Omental fat pad (tissue), 4 donors: ENCODE data around the gene NUDT4. TPM values are rescaled to one million over a fixed set of nuclear protein-coding genes. Genes with fewer than 3 reads are reported as not detected.
A peak's percentile ranks its signal among the peaks of the same experiment; 100 is the strongest.
"Not testable (repeated sequence)": the region's sequence is repeated elsewhere in the genome, so short reads cannot be mapped to it uniquely, and the experiment has no call there.

Experiments
- ATAC-seq: fragments of 150-250 bp; one replicate; pipeline ENCODE4 v1.9.1; 2016; ENCODE audit warnings: mild to moderate bottlenecking, moderate library complexity; ENCODE audit not compliant: low FRiP score
- DNase-seq: peaks from one replicate; pipeline ENCODE4 v3.0.0-alpha.2; 2019; ENCODE audit warnings: low spot score
- CTCF ChIP-seq, 3 donors: fragments of 450-650 bp; IDR thresholded peaks; one replicate each; pipeline ENCODE4 v1.5.1; 2016 to 2017; ENCODE audit warnings: antibody characterized with exemption in 3 of 3, mild to moderate bottlenecking in 3 of 3, moderate library complexity in 2 of 3
- total RNA-seq, 4 donors: library from RNA; depleted of rRNA; stranded (reverse); fragments of >200 nt; gene quantifications; one replicate each; pipeline ENCODE4 v1.1.0, GENCODE V29; 2016

The NUDT4 gene
- total RNA-seq, 4 donors from 2014 or later, result 43.1 to 81.3 (median 55.6) TPM

- no peak for ATAC-seq
Observed at GRCh38 chr12:93381161-93381975, 3.6 kb downstream of the NUDT4 start.

DNA sequence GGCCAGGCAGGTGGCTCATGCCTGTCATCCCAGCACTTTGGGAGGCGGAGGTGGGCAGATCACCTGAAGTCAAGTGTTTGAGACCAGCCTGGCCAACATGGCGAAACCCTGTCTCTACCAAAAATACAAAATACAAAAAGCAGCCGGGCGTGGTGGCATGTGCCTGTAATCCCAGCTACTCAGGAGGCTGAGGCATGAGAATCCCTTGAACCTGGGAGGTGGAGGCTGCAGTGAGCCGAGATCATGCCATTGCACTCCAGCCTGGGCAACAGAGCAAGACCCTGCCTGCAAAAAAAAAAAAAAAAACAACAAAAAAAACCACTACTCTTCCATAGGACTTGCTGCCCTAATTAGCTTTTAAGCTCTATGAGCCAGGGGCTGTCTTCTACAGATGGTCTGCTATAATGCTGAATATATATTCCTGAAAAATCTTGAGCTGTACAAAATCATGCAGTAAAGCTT lies 4.3 kb downstream of the NUDT4 start:
- DNase-seq, ATAC-seq: not testable (repeated sequence)

More at GRCh38 chr12:93381161-93381975, 3.6 kb downstream of the NUDT4 start:
- no peak for TF ChIP-seq CTCF (IDR thresholded peaks at IDR 0.05)
- DNase-seq, result no peak

DNA sequence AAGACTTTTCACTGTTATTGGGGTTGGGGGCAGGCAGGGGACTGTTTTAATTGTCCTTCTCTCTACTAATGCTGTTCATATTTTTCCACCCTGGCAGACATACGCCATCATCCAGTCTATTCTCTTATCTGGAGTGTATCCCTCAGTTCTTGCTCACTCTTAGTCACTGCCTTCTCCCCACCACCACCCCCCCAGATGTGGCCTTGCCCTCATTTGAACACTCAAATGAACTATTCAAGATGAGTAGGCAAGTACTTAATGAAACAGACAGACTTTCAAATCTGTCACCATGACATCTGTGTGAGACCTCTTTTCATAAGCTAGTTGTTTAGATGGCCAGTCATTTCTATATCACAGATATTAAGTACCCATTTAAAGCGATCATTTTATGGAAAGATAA lies 10.1 kb downstream of the NUDT4 start:
- peak; percentile 47 for ATAC-seq
- DNase-seq, result no peak
- TF ChIP-seq CTCF (IDR thresholded peaks at IDR 0.05), result no peak

DNA sequence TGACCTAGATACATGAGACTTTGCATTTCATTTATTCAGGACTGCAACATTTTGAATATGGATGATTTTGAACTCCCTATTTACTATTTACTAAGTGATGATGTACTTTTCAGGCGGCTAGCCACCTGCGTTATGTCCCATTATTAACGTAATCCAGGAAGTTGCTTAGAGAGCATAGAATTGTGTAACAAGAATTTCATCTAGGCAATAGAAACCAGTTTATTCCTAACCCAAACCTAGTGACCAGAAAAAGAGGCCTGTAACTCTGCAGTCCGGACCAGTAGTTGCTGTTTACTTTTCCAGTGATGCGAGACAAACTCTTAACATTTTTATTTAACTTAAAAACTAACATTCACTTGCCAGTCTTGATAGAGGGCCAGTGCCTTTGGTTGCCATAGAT lies 12.3 kb downstream of the NUDT4 start:
- ATAC-seq (no peak), DNase-seq (no peak)
- TF ChIP-seq CTCF (IDR thresholded peaks at IDR 0.05), result no peak

DNA sequence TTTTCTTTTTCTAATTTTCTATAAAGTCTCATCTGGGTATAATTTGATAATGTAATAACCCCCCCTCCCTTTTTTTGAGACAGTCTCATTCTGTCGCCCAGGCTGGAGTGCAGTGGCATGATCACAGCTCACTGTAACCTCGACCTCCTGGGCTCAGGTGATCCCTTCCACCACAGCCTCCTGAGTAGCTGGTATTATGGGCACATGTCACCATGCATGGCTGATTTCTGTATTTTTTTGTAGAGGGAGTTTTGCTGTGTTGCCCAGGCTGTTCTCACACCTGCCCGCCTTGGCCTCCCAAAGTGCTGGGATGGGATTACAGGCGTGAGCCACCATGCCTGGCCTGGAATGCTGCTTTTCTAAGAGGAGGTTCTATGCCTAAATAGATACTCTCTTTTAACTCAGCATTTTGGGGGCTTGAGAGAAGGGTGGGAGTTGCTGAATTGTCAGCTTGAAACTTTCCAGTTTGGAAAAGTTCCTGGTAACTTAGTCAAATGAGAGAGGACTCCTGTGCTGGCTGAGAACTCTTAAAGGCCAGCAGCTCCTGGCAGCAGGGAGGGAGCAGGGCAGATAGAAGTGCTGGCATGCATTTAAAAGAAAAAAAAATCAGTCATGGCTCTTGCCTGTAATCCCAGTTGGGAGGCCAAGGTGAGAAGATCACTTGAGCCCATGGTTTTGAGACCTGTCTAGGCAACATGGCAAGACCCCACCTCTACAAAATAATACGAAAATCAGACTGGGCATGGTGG lies 13.0 kb downstream of the NUDT4 start:
- ATAC-seq (no peak), DNase-seq (no peak)
- no peak for TF ChIP-seq CTCF (IDR thresholded peaks at IDR 0.05)

DNA sequence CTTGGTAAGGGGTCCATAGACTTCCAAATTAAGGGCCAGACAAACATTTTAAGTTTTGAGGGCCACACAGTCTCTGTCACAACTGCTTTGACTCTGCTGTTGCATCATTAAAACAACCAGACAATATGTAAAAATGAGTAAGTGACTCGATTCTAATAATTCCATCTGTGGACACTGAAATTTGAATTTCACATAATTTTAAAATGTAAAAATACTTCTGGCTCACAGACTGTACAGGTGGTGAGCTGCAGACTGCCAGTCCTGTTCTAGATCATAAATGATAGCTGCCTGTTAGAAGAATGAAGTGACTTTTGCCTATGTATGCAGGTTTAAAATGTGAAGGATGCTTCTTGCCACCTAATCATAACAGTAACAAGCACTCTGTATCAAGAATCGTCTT lies 15.7 kb downstream of the NUDT4 start:
- DNase-seq (no peak), ATAC-seq (no peak)
- TF ChIP-seq CTCF (IDR thresholded peaks at IDR 0.05), result no peak

GRCh38 chr12:93397412-93397811 lies 19.7 kb downstream of the NUDT4 start:
- ATAC-seq, result no peak
- DNase-seq, result no peak
- TF ChIP-seq CTCF (IDR thresholded peaks at IDR 0.05), result no peak

DNA sequence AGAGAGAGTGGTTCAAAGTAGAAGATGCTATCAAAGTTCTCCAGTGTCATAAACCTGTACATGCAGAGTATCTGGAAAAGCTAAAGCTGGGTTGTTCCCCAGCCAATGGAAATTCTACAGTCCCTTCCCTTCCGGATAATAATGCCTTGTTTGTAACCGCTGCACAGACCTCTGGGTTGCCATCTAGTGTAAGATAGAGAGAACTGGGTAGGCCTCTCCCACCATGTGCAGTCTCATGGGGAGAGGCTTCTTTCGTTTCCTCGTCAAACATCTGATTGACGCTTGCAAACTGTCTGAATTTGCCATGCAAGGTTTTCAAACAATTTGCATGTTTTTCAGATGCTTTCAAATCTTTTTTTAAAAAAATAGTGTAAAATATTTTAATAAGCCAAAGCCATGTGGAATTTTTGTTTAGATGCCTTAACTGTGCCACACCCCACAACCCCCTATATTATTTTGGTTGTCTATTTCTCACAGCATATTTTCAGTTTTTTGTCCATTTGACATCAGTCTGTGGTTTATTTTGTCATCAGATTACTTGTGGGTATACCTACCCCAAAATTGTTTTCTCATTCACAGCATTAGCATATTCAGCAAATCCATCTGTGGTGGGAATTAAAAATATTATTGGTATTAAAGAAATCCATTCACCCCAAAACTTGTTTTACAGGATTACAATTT lies 21.6 kb downstream of the NUDT4 start:
- DNase-seq, result not testable (repeated sequence)
- peak; percentile 95 for ATAC-seq
